Smooth muscle cell (in vitro differentiated cells): ENCODE results near the gene WEE2. TPM values are rescaled to one million over a fixed set of nuclear protein-coding genes. Genes with fewer than 3 reads are reported as not detected.
"Not testable (repeated sequence)": the region's sequence is repeated elsewhere in the genome, so short reads cannot be mapped to it uniquely, and the experiment has no call there.

Experiments
- DNase-seq: peaks from one replicate; lab custom pipeline; 2025; ENCODE audit not compliant: unreplicated experiment; lab: John Stamatoyannopoulos, UW
- H2AFZ ChIP-seq: fragments of 200-600 bp; sonication (generic); 2 replicates; pipeline ENCODE4 v1.6.0; 2016; ENCODE audit warnings: antibody characterized with exemption, low read depth, mild to moderate bottlenecking
- H3F3A ChIP-seq: fragments of 200-600 bp; sonication (generic); 2 replicates; pipeline ENCODE4 v1.6.0; 2017; ENCODE audit warnings: antibody characterized with exemption, low read depth
- H3K27ac ChIP-seq: fragments of 200-600 bp; sonication (generic); 2 replicates; pipeline ENCODE4 v1.5.1; 2016; ENCODE audit warnings: low read depth, mild to moderate bottlenecking
- H3K27me3 ChIP-seq: fragments of 200-600 bp; sonication (generic); 2 replicates; pipeline ENCODE4 v1.6.1; 2016; ENCODE audit warnings: low read depth, mild to moderate bottlenecking
- H3K36me3 ChIP-seq: fragments of 200-600 bp; sonication (generic); 2 replicates; pipeline ENCODE4 v1.5.1; 2016; ENCODE audit warnings: low read depth
- H3K4me1 ChIP-seq: fragments of 200-600 bp; sonication (generic); 2 replicates; pipeline ENCODE4 v1.5.1; 2016; ENCODE audit warnings: low read depth
- H3K4me2 ChIP-seq: fragments of 200-600 bp; sonication (generic); 2 replicates; pipeline ENCODE4 v1.6.0; 2016; ENCODE audit warnings: mild to moderate bottlenecking
- H3K4me3 ChIP-seq: fragments of 200-600 bp; sonication (generic); 2 replicates; pipeline ENCODE4 v1.5.1; 2016; ENCODE audit warnings: mild to moderate bottlenecking
- H3K79me2 ChIP-seq: fragments of 200-600 bp; sonication (generic); 2 replicates; pipeline ENCODE4 v1.6.0; 2016; ENCODE audit warnings: low read depth, mild to moderate bottlenecking
- H3K9ac ChIP-seq: fragments of 200-600 bp; sonication (generic); 2 replicates; pipeline ENCODE4 v1.6.0; 2016; ENCODE audit warnings: low read depth
- H3K9me3 ChIP-seq: fragments of 200-600 bp; sonication (generic); replicated peaks from 2 replicates; pipeline ENCODE4 v1.5.1; 2016; ENCODE audit warnings: low read depth
- H4K20me1 ChIP-seq: fragments of 200-600 bp; sonication (generic); 2 replicates; pipeline ENCODE4 v1.6.0; 2016; ENCODE audit warnings: low read depth
- WGBS: methylation state at CpG from one replicate; pipeline ENCODE4 v1.1.7; 2016; ENCODE audit warnings: low lambda C conversion rate; 5-methylcytosine and 5-hydroxymethylcytosine counted together
- polyA plus RNA-seq: library from polyadenylated mRNA; unstranded; fragments of >200 nt; fragmentation: Nextera tagmentation; extraction: Ambion mirVana; gene quantifications from 2 replicates; pipeline ENCODE4 v1.2.1, GENCODE V29; 2016
- total RNA-seq: library from RNA; depleted of rRNA; stranded (reverse); fragments of >200 nt; gene quantifications from 2 replicates; pipeline ENCODE4 v1.2.3, GENCODE V29; 2014
- TF ChIP-seq, protein P1 (sequence below): fragments of 200-600 bp; sonication (generic); IDR thresholded peaks from 2 replicates; pipeline ENCODE4 v1.5.1; 2017; ENCODE audit warnings: borderline replicate concordance, mild to moderate bottlenecking, antibody characterized with exemption; ENCODE audit not compliant: insufficient read depth, poor library complexity, severe bottlenecking

The WEE2 gene
- total and polyA plus RNA-seq, 2 experiments from 2014 or later = not detected

DNA sequence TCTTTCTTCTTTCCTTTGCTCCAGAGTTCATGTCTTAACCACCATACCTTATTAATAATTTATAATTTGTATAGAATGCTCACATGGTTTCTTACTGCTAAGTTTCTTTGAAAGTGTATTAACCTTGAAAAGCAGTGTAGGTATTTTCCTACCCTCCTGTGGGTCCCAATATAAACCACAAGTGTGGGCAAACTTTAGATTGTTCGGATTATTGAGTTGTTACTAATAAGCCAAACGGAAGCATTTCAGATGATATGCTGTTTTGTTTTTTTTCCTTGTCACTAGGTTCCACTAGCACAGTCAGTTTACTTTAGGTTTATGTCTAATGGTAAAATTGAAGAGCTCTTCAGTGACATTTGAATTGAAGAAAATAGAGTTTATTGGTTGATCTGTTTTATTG, 40.2 kb downstream of the WEE2 start:
- no peaks in the 10 kb centered on the region for H3F3A ChIP-seq
- DNase-seq = no peak
- H3K4me1 ChIP-seq = no peaks in the 10 kb centered on the region
- H3K27me3 ChIP-seq = no peaks in the 10 kb centered on the region
- WGBS = 83% methylated on average over 2 of the region's 2 CpGs
- H3K9me3 ChIP-seq = peaks cover 13% of the 10 kb centered on the region
- TF ChIP-seq, protein P1, sequence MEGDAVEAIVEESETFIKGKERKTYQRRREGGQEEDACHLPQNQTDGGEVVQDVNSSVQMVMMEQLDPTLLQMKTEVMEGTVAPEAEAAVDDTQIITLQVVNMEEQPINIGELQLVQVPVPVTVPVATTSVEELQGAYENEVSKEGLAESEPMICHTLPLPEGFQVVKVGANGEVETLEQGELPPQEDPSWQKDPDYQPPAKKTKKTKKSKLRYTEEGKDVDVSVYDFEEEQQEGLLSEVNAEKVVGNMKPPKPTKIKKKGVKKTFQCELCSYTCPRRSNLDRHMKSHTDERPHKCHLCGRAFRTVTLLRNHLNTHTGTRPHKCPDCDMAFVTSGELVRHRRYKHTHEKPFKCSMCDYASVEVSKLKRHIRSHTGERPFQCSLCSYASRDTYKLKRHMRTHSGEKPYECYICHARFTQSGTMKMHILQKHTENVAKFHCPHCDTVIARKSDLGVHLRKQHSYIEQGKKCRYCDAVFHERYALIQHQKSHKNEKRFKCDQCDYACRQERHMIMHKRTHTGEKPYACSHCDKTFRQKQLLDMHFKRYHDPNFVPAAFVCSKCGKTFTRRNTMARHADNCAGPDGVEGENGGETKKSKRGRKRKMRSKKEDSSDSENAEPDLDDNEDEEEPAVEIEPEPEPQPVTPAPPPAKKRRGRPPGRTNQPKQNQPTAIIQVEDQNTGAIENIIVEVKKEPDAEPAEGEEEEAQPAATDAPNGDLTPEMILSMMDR = no peak
- H3K4me3 ChIP-seq = no peak overlapping the region
- H3K9ac ChIP-seq = no peak overlapping the region
- no peak overlapping the region for H3K4me2 ChIP-seq
- H3K27ac ChIP-seq = peak overlapping the region; percentile 6
- H3K79me2 ChIP-seq = peaks cover 3% of the 10 kb centered on the region
- H3K36me3 ChIP-seq = peaks cover 78% of the 10 kb centered on the region
- H4K20me1 ChIP-seq = no peaks in the 10 kb centered on the region
- H2AFZ ChIP-seq = no peak overlapping the region

DNA sequence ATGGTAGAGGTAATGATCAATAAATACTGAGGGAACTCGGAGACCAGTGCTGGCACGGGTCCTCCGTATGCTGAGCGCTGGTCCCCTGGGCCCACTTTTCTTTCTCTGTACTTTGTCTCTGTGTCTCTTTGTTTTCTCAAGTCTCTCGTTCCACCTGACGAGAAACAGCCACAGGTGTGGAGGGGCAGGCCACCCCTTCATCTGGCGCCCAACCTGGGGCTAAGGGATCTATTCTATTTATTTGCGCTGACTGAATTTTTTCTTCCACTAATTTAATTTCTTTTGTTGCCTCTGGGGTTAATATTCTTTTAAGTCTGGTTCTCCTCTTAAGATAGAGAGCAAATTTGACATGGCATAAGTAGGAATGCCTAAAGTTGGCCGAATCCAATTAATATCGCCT, 43.8 kb downstream of the WEE2 start:
- WGBS = 98% methylated on average over 10 of the region's 10 CpGs
- not testable (repeated sequence) for H4K20me1 ChIP-seq, H3K4me1 ChIP-seq, H3K9ac ChIP-seq, H3K79me2 ChIP-seq, H3K27ac ChIP-seq, H3K4me2 ChIP-seq, H3K27me3 ChIP-seq, H3K4me3 ChIP-seq, DNase-seq, H2AFZ ChIP-seq, H3F3A ChIP-seq
- peaks cover 50% of the 10 kb centered on the region for H3K36me3 ChIP-seq
- H3K9me3 ChIP-seq = peaks cover 13% of the 10 kb centered on the region

DNA sequence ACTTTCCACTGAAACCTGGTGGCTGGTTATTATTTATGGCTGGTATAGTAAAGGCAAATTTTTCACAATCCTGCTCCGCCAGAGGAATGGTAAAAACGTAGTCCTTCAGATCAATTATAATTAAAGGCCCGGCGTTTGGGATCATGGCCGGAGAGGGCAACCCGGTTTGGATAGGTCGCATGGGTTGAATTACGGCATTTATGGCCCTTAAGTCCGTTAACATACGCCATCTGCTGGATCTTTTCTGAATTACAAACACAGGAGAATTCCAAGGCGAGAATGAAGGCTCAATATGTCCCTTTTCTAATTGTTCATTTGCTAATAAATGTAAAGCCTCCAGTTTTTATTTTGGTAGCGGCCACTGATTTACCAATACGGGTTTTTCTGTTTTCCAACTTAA, 44.5 kb downstream of the WEE2 start:
- DNase-seq = no peak
- no peaks in the 10 kb centered on the region for H4K20me1 ChIP-seq
- H3K9me3 ChIP-seq = peaks cover 13% of the 10 kb centered on the region
- H3K9ac ChIP-seq = no peak overlapping the region
- H3K4me1 ChIP-seq = no peaks in the 10 kb centered on the region
- no peak overlapping the region for H3K4me2 ChIP-seq
- TF ChIP-seq, protein P1 = peak; percentile 34
- H2AFZ ChIP-seq = no peak overlapping the region
- peaks cover 53% of the 10 kb centered on the region for H3K36me3 ChIP-seq
- no peaks in the 10 kb centered on the region for H3K27me3 ChIP-seq
- H3K27ac ChIP-seq = no peak overlapping the region
- peaks cover 3% of the 10 kb centered on the region for H3K79me2 ChIP-seq
- no peaks in the 10 kb centered on the region for H3F3A ChIP-seq
- 98% methylated on average over 13 of the region's 13 CpGs for WGBS
- no peak overlapping the region for H3K4me3 ChIP-seq

DNA sequence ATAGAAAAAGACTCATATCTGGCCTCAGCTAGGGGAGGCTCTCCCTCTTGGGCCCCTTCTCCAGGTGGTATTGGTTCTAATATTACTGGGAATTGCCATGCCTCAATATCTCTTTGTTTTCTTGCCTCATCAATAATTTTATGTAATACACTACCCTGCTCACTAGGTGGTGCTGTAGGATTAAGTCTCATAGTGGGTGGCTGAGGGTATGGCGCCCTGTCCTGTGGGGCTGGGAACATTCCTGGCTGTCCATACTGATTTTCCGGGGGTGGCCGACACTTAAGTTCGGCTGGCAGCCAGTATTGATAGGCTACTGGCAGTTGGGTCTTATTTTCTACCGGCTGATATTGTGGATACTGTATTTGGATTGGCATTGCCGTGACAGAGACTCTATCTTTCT, 46.8 kb downstream of the WEE2 start:
- no peaks in the 10 kb centered on the region for H3K4me1 ChIP-seq
- TF ChIP-seq, protein P1 = peak; percentile 41
- H3K36me3 ChIP-seq = peaks cover 36% of the 10 kb centered on the region
- DNase-seq = no peak
- H3K79me2 ChIP-seq = no peaks in the 10 kb centered on the region
- no peak overlapping the region for H3K9ac ChIP-seq
- H3K27me3 ChIP-seq = no peaks in the 10 kb centered on the region
- no peak overlapping the region for H3K4me3 ChIP-seq
- peaks cover 13% of the 10 kb centered on the region for H3K9me3 ChIP-seq
- no peak overlapping the region for H3K4me2 ChIP-seq
- H3F3A ChIP-seq = no peaks in the 10 kb centered on the region
- H2AFZ ChIP-seq = no peak overlapping the region
- H4K20me1 ChIP-seq = no peaks in the 10 kb centered on the region
- 88% methylated on average over 6 of the region's 6 CpGs for WGBS
- no peak overlapping the region for H3K27ac ChIP-seq
